Ishikawa (cell line): Measurements from ENCODE around the gene ZNF214.

Experiments
- CEBPB ChIP-seq: IDR thresholded peaks from 2 replicates; pipeline ENCODE4 v1.6.1; 2012
- CREB1 ChIP-seq: IDR thresholded peaks from 2 replicates; pipeline ENCODE4 v1.6.1; 2012; ENCODE audit warnings: low read depth
- EGR1 ChIP-seq: IDR thresholded peaks from 2 replicates; pipeline ENCODE4 v1.6.1; 2012
- FOXM1 ChIP-seq: IDR thresholded peaks from 2 replicates; pipeline ENCODE4 v1.6.1; 2012; ENCODE audit warnings: low read depth, borderline replicate concordance
- MAX ChIP-seq: IDR thresholded peaks from 2 replicates; pipeline ENCODE4 v1.6.1; 2012
- RAD21 ChIP-seq: IDR thresholded peaks from 2 replicates; pipeline ENCODE4 v1.6.1; 2012; ENCODE audit warnings: low read depth
- REST ChIP-seq: IDR thresholded peaks from 2 replicates; pipeline ENCODE4 v1.6.1; 2012; ENCODE audit warnings: low read depth, mild to moderate bottlenecking
- TAF1 ChIP-seq: IDR thresholded peaks from 2 replicates; pipeline ENCODE4 v1.6.1; 2012; ENCODE audit warnings: low read depth, mild to moderate bottlenecking
- TCF12 ChIP-seq: IDR thresholded peaks from 2 replicates; pipeline ENCODE4 v1.6.1; 2012; ENCODE audit warnings: low read depth
- YY1 ChIP-seq: IDR thresholded peaks from 2 replicates; pipeline ENCODE4 v1.6.1; 2012; ENCODE audit warnings: low read depth
- ZBTB7A ChIP-seq: IDR thresholded peaks from 2 replicates; pipeline ENCODE4 v1.6.1; 2012; ENCODE audit warnings: low read depth
- TF ChIP-seq, protein P1 (sequence below): IDR thresholded peaks from 2 replicates; pipeline ENCODE4 v1.6.1; 2012

DNA sequence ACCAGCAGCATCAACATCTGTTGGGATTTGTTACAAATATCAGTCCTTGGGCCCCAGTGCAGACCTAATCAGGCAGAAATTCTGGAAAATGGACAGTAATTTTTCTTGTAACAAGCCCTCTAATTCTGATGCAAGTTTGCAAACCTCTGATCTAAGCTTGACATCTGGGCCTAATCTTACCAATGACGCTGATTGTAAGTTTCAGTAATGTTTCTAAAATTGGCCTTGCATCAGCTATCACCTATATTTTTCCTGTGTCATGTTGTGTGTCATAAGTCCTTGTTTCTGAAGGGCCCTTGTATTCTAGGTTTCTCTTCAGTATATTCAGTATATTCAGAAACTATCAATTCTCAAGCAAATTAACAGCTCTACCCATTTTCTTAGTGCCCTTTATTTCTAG, 57.5 kb downstream of the ZNF214 start:
- no peak for TF ChIP-seq FOXM1
- TF ChIP-seq RAD21: no peak
- TF ChIP-seq YY1: no peak
- TF ChIP-seq, protein P1, sequence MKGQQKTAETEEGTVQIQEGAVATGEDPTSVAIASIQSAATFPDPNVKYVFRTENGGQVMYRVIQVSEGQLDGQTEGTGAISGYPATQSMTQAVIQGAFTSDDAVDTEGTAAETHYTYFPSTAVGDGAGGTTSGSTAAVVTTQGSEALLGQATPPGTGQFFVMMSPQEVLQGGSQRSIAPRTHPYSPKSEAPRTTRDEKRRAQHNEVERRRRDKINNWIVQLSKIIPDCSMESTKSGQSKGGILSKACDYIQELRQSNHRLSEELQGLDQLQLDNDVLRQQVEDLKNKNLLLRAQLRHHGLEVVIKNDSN: no peak
- TF ChIP-seq EGR1: no peak
- TF ChIP-seq CEBPB: no peak
- TF ChIP-seq TCF12: no peak
- no peak for TF ChIP-seq TAF1
- no peak for TF ChIP-seq REST
- no peak for TF ChIP-seq MAX
- no peak for TF ChIP-seq ZBTB7A
- TF ChIP-seq CREB1: no peak
